Omental fat pad (tissue), 4 donors: Measurements from ENCODE around the gene MRGPRG. TPM values are rescaled to one million over a fixed set of nuclear protein-coding genes. Genes with fewer than 3 reads are reported as not detected.
"Not testable (repeated sequence)": the region's sequence is repeated elsewhere in the genome, so short reads cannot be mapped to it uniquely, and the experiment has no call there.

Experiments
- ATAC-seq: fragments of 150-250 bp; one replicate; pipeline ENCODE4 v1.9.1; 2016; ENCODE audit warnings: mild to moderate bottlenecking, moderate library complexity; ENCODE audit not compliant: low FRiP score
- DNase-seq: peaks from one replicate; pipeline ENCODE4 v3.0.0-alpha.2; 2019; ENCODE audit warnings: low spot score
- total RNA-seq, 4 donors: library from RNA; depleted of rRNA; stranded (reverse); fragments of >200 nt; gene quantifications; one replicate each; pipeline ENCODE4 v1.1.0, GENCODE V29; 2016
- TF ChIP-seq, protein P1 (sequence below), 3 donors: fragments of 450-650 bp; IDR thresholded peaks; one replicate each; pipeline ENCODE4 v1.5.1; 2016 to 2017; ENCODE audit warnings: antibody characterized with exemption in 3 of 3, mild to moderate bottlenecking in 3 of 3, moderate library complexity in 2 of 3

Gene MRGPRG
- total RNA-seq, 4 donors from 2014 or later, result not detected

DNA sequence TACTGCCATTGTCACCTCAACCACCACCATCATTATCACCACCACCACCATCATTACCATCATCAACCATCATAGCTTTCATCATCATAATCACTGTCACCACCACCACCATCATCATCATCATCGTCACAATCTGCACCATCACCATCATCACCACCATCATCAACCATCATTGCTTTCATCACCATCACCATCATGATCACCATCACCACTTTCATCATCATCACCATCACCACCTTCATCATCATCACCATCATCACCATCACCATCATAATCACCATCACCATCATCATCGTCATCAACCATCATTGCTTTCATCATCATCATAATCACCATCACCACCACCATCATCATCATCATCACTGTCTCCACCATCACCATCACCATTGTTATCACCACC, 44.8 kb downstream of the MRGPRG start:
- TF ChIP-seq, protein P1, sequence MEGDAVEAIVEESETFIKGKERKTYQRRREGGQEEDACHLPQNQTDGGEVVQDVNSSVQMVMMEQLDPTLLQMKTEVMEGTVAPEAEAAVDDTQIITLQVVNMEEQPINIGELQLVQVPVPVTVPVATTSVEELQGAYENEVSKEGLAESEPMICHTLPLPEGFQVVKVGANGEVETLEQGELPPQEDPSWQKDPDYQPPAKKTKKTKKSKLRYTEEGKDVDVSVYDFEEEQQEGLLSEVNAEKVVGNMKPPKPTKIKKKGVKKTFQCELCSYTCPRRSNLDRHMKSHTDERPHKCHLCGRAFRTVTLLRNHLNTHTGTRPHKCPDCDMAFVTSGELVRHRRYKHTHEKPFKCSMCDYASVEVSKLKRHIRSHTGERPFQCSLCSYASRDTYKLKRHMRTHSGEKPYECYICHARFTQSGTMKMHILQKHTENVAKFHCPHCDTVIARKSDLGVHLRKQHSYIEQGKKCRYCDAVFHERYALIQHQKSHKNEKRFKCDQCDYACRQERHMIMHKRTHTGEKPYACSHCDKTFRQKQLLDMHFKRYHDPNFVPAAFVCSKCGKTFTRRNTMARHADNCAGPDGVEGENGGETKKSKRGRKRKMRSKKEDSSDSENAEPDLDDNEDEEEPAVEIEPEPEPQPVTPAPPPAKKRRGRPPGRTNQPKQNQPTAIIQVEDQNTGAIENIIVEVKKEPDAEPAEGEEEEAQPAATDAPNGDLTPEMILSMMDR (IDR thresholded peaks at IDR 0.05), result no peak
- no peak for DNase-seq
- no peak for ATAC-seq

DNA sequence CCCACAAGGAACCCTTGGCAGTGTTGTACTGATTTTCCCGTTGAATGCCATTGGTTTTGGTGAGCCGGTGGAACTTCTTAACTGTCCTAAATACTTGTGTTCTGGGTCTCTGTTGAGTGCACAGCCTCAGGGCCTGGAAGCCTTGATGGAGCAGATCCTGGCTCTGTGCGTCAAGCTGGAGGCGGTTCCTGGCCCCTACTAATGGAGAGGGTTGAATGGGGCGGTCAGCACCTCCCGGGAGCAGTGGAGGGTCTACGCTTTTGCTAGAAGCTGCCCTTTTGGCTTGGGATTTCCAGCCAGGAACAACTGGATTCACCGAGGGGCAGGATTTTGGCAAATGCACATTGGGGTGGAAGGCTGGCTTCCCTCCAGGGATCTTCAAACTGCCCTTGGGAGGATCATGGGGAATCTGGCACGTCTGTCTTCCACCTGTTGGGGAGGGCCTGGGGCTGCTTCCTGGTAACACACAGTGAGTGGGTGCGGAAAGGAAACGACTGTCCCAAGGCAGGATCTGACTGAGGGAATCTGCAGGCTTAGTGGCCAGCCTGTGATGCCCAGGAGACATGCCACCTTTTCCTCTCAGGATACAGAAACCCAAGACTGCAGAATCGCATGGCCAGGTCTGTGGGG, 46.6 kb downstream of the MRGPRG start:
- ATAC-seq (no peak), DNase-seq (no peak)
- TF ChIP-seq, protein P1 (IDR thresholded peaks at IDR 0.05), result no peak

DNA sequence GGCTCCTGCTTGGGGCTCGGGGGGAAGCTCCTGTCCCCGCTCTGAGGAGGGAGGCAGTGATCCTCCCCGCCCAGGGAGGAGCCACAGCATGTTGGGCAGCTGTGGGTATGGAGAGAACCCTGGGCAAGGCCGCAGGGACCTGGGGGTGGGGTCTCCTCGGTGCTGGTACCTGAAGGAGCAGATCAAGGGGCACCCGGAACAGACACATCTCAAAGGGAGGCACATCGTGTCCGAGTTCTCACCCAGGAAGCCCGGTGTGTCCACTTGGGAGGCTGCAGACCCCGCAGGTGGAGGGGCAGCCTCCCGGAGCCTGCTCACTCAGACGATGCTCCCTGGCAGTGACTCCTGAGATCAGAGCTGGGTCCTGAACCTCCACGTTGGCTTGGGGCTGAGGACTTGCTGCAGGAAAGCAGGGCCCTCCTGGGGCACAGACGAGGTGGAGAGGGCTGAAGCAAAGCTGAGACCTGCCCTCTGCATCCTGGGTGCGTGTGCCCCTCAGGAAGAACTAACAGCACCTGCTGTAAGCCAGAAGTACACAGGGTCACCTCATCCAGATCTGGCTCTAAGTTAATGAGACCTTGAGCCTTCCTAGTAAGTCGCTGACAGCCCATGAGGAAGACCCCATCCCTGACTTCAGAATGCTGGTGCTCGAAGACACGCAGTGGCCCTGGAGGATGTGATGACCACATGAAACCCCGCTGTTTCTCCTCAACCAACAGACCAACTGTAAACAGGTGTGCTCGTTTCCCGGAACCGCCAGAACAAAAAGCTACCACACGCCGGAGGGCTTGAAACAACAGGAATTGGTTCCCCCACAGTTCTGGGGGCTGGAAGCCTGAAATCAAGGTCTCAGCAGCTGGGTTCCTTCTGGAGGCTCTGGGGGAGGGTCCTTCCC, 47.6 kb downstream of the MRGPRG start:
- TF ChIP-seq, protein P1 (IDR thresholded peaks at IDR 0.05), result no peak
- no peak for ATAC-seq
- DNase-seq, result no peak

DNA sequence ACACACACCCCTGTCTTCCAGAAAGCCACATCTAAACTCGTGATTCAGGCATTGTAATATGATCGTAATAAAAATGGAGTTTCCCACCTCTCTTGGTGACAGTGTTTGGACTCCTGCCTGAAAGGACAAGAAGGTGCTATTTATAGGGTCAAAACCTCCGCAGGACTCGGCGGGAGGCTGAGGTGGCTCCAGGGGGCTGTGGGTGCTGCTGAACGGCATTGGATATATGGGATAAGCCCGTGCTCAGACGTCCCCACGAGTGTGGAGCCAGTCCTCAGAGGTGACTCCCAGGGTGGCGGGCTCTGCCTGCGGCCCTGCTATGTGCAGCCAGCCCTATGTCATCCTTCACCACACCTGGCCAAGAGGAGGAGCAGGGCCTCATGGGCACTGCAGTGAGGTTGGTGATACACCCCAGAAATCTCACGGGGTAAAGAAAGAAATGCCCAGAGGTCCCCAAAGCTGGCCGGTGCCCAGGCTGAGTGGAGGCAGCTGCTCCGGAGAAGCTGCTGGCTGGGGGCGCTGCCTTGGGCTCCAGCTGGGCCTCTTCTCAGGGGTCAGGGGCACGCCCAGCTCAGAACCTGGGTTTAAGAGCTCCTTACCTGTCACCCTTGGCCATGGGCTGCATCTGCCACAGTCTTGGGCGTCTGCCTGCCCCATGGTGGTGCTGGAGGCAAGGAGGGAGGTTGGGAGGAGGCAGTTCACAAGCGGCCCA, 48.4 kb downstream of the MRGPRG start:
- ATAC-seq (no peak), DNase-seq (no peak)
- TF ChIP-seq, protein P1 (IDR thresholded peaks at IDR 0.05), result no peak

DNA sequence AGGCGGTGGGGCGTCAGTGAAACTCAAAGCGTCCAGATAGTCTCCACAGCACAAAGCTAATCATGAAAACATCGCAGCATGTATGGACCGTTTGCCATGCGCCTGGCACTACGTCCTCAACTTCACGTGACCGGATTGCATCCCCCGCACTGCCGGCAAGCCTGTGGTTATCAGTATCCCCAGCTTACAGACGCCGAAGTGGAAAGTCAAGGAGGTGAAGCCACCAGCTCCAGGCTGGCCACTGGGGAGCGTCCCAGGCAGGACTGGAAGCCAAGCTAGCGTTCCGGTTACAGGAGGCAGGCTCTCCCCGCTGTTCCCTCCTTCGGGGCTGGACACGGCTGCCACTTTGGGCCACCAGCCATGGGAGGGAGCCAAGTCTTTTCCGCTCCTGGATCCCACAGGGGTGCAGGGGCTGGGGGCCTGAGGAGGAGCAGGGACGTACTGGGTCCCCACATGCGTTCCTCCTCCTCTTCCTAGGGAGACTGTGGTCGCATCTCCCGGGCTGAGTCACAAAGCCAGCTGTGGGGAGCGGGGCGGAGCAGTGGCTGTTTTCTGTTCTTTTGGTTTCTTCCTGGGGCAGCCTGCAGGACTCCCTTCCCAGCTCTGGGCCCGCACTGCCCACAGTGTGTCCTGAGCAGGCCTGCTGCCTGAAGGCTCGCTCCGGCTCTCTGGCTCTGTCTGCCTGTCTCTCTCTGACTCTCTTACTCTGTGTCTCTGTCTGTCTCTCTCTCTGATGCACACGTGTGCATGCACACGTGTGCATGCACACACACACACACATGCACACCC, 49.2 kb downstream of the MRGPRG start:
- ATAC-seq (no peak), DNase-seq (no peak)
- TF ChIP-seq, protein P1 (IDR thresholded peaks at IDR 0.05), result no peak

DNA sequence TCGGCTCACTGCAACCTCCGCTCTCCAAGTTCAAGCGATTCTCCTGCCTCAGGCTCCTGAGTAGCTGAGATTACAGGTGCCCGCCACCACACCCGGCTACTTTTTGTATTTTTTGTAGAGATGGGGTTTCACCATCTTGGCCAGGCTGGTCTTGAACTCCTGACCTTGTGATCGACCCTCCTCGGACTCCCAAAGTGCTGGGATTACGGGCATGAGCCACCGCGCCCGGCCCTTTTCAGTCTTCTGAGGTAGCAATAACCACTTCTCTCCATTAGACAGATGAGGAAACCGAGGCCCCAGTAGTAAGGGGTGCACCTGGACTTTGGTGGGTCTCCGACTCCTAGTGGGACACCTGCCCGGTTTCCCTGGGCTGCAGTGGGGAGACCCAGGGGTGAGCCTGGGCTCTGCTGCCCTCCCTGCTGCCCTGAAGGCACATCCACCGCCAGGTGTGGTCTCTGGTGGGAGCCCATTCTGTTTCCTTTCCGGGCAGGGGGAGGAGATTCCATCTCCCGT, 49.8 kb downstream of the MRGPRG start:
- not testable (repeated sequence) for DNase-seq, ATAC-seq

Other genes with a start within 250 kb of the MRGPRG start
- gene NAP1L4, start 226.5 kb downstream of the MRGPRG start, total RNA-seq, result 10 to 100 TPM; 58.2 to 90.0 (median 82.2) TPM
- gene CARS1, start 161.4 kb downstream of the MRGPRG start, total RNA-seq, result 10 to 100 TPM; 40.6 to 69.7 (median 57.8) TPM
- 10 to 100 TPM; 14.1 to 67.6 (median 31.8) TPM for gene OSBPL5, start 53.5 kb downstream of the MRGPRG start, total RNA-seq
- gene MRGPRE, start 13.6 kb upstream of the MRGPRG start, total RNA-seq, result not detected
- gene ZNF195, start 160.3 kb upstream of the MRGPRG start, total RNA-seq, result 10 to 100 TPM; 22.4 to 35.3 (median 27.1) TPM